Activated T-helper 2 cell treated with anti-CD3 and anti-CD28 coated beads, Interferon-gamma antibody, Interleukin-2, Interleukin-4, amounts not matched to agents 10 μg/mL and 5 μg/mL and 100 μg/mL, durations not matched to agents 14 hours and 24 hours and 36 hours (primary cell): ENCODE data around the gene DGKI. TPM values are rescaled to one million over a fixed set of nuclear protein-coding genes. Genes with fewer than 3 reads are reported as not detected.

Experiments
- DNase-seq: peaks from one replicate; pipeline ENCODE4 v3.0.0; 2021; ENCODE audit warnings: low spot score
- H3K27ac Mint-ChIP-seq: one replicate; pipeline ENCODE4 v1.8.0; 2021; ENCODE audit warnings: mixed read lengths
- H3K27me3 Mint-ChIP-seq: one replicate; pipeline ENCODE4 v1.8.0; 2021; ENCODE audit warnings: low read depth, mixed read lengths
- H3K36me3 Mint-ChIP-seq: one replicate; pipeline ENCODE4 v1.8.0; 2021; ENCODE audit warnings: low read depth, mixed read lengths
- H3K4me1 Mint-ChIP-seq: one replicate; pipeline ENCODE4 v1.8.0; 2021; ENCODE audit warnings: low read depth, mixed read lengths
- H3K4me3 Mint-ChIP-seq: one replicate; pipeline ENCODE4 v1.8.0; 2021; ENCODE audit warnings: low read depth, mild to moderate bottlenecking, moderate library complexity, mixed read lengths
- H3K9me3 Mint-ChIP-seq: one replicate; pipeline ENCODE4 v1.8.0; 2021; ENCODE audit warnings: mixed read lengths
- intact Hi-C: fragments of 100-400 bp; cut with micrococcal nuclease; formaldehyde crosslinking; loops from one replicate; pipeline ENCODE4 v1.15.1; 2023
- total RNA-seq: library from RNA; stranded (reverse); gene quantifications from 2 replicates; pipeline ENCODE4 v1.2.3, GENCODE V29; 2022

The DGKI gene
- total RNA-seq, 1 donor from 2014 or later, result 3.9 TPM

DNA sequence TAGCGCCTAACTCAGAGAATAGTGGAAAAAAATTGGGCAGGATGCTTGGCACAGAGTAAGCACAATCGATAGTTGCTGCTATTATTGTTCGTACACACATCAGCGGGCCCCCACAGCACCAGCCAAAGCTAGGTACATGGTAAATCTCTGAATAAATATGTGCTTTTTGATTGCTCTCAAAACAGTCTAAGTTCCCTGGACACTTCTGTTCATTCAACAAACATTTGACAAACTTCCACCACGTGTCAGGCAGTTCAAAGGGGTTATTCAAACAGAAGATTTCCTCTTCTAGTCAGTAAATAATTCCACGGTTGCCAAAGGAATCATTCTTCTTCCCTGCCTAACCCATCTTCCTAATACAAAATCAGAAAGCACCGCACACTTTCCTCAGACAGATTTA is 150.8 kb downstream of the DGKI start:
- Mint-ChIP-seq H3K27ac (no peak overlapping the region), H3K9me3 (no peaks in the 10 kb centered on the region), H3K36me3 (no peaks in the 10 kb centered on the region), H3K4me3 (no peak overlapping the region), H3K27me3 (no peaks in the 10 kb centered on the region), H3K4me1 (no peaks in the 10 kb centered on the region)
- DNase-seq, result no peak
- intact Hi-C loops, result no loop called here

DNA sequence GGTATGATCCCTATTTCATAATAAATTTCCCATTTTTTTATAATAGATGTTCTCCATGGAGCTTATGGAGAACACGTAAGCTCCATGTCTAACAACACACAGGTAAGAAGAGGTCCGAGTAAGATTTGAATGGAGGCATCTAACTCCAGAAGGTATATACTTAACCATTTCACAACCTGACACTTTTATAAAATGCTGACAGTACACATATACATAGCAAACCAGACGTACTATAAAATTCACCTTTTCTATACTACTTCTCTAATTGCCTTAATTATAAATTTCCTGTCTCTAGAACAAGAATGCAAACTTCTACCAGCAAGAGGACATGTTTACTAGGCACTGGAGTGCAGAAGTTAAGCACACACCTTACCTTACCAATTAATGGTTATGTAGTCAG is 151.3 kb downstream of the DGKI start:
- intact Hi-C loops, result no loop called here
- no peak for DNase-seq

GRCh38 chr7:137694405-137694804 is 152.4 kb downstream of the DGKI start:
- no peaks in the 10 kb centered on the region for H3K36me3 Mint-ChIP-seq
- no peak overlapping the region for H3K4me3 Mint-ChIP-seq
- no peaks in the 10 kb centered on the region for H3K27me3 Mint-ChIP-seq
- no peaks in the 10 kb centered on the region for H3K9me3 Mint-ChIP-seq
- no peak overlapping the region for H3K27ac Mint-ChIP-seq
- DNase-seq, result no peak
- intact Hi-C loops, result no loop called here
- no peaks in the 10 kb centered on the region for H3K4me1 Mint-ChIP-seq

More for the DNA sequence above, 151.3 kb downstream of the DGKI start:
- no peaks in the 10 kb centered on the region for H3K4me1 Mint-ChIP-seq
- H3K27ac Mint-ChIP-seq, result no peak overlapping the region
- H3K4me3 Mint-ChIP-seq, result no peak overlapping the region
- H3K9me3 Mint-ChIP-seq, result no peaks in the 10 kb centered on the region
- H3K36me3 Mint-ChIP-seq, result no peaks in the 10 kb centered on the region
- H3K27me3 Mint-ChIP-seq, result no peaks in the 10 kb centered on the region

- Mint-ChIP-seq H3K27me3 (no peaks in the 10 kb centered on the region), H3K4me1 (no peaks in the 10 kb centered on the region), H3K27ac (no peak overlapping the region), H3K9me3 (no peaks in the 10 kb centered on the region), H3K36me3 (no peaks in the 10 kb centered on the region), H3K4me3 (no peak overlapping the region)
- intact Hi-C loops, result no loop called here
- DNase-seq, result no peak
These were observed 154.4 kb downstream of the DGKI start for GRCh38 chr7:137692399-137692798.

- H3K9me3 Mint-ChIP-seq, result no peaks in the 10 kb centered on the region
These were observed 155.2 kb downstream of the DGKI start for GRCh38 chr7:137691566-137691965.

DNA sequence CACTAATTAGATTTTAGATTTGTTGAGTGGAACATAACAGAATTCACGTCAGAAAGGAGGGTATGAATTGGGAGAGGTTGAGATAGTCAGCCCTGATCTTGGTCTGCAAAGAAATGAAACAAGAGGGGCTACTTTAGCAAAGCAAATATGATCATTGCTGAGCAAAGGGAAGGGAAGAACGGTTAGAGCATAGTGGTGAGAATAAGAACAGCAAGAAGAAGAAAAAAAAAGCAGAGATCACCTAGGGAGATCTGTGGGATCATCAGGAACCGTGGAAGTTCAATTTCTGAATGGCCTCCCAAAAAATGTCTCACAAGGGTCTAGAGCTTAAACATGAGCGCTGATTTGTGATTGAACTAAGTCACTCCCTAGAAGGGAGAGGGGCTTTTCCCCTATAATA is 156.1 kb downstream of the DGKI start:
- Mint-ChIP-seq H3K27ac (no peak overlapping the region), H3K4me1 (no peaks in the 10 kb centered on the region), H3K36me3 (no peaks in the 10 kb centered on the region), H3K4me3 (no peak overlapping the region), H3K27me3 (no peaks in the 10 kb centered on the region), H3K9me3 (no peaks in the 10 kb centered on the region)
- intact Hi-C loops, result no loop called here
- no peak for DNase-seq

More at GRCh38 chr7:137691566-137691965, 155.2 kb downstream of the DGKI start:
- Mint-ChIP-seq H3K27ac (no peak overlapping the region), H3K4me1 (no peaks in the 10 kb centered on the region), H3K36me3 (no peaks in the 10 kb centered on the region), H3K27me3 (no peaks in the 10 kb centered on the region), H3K4me3 (no peak overlapping the region)
- intact Hi-C loops, result no loop called here
- no peak for DNase-seq

DNA sequence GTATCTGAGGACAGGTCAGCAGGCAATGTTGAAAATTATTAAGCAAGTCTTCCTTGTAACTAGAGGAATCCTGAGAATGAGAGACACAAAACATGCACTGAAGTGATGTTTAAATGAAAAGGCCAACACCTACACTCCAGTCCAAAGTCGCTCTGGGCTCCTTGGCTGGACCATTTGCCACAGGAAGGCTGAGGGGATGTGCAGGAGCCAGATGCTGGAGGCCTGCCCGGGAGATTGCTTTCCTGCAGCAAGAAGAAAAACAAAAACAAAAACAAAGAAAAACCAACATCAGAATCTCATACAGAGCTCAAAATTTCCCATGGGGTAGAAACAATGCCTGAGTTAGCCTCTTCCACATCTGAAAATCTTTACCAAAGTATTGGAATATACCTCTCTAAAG is 157.0 kb downstream of the DGKI start:
- Mint-ChIP-seq H3K4me1 (no peaks in the 10 kb centered on the region), H3K9me3 (no peaks in the 10 kb centered on the region), H3K36me3 (no peaks in the 10 kb centered on the region), H3K4me3 (no peak overlapping the region), H3K27ac (no peak overlapping the region), H3K27me3 (no peaks in the 10 kb centered on the region)
- no peak for DNase-seq
- intact Hi-C loops, result no loop called here

- no peaks in the 10 kb centered on the region for H3K4me1 Mint-ChIP-seq
- H3K9me3 Mint-ChIP-seq, result no peaks in the 10 kb centered on the region
- no peaks in the 10 kb centered on the region for H3K36me3 Mint-ChIP-seq
- intact Hi-C loops, result no loop called here
- no peak overlapping the region for H3K27ac Mint-ChIP-seq
- H3K27me3 Mint-ChIP-seq, result no peaks in the 10 kb centered on the region
- DNase-seq, result no peak
- H3K4me3 Mint-ChIP-seq, result no peak overlapping the region
These were observed 159.1 kb downstream of the DGKI start for GRCh38 chr7:137687556-137688265.

DNA sequence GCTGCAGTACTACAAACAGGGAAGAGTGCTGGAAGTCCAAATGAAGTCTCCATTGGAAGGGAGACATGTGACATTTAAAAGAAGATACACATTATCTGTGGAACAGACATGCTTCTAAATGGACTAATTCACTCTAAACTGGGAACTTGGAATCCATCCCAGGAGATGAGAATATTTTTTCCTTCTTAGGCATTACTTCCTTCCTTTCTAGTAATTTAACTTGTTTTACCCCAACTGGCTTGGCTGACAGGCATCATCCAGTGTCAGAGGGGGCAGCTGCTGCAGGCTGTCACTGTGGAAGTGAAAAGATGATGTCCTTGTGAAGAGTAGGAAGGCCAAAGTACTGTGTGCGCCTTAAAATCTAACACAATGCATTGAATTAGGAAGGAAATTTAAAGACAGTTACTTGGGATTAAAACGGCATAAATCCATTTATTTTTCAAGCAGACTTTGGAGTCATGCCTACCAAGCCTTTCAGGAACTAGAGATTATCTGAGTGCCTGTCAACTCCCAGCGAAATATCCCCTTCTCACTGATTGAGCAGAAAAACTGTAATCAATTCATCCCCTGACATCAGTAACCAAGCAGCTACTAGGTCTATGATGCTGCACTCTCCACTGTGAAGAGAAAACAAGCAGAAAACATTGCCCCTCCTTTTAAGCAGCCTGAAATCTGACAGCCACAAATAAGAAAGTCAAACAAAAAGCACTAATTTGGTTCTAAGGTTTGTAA is 161.2 kb downstream of the DGKI start:
- no peak for DNase-seq
- no peak overlapping the region for H3K27ac Mint-ChIP-seq
- H3K9me3 Mint-ChIP-seq, result no peaks in the 10 kb centered on the region
- H3K4me1 Mint-ChIP-seq, result no peaks in the 10 kb centered on the region
- H3K36me3 Mint-ChIP-seq, result no peaks in the 10 kb centered on the region
- H3K27me3 Mint-ChIP-seq, result no peaks in the 10 kb centered on the region
- no peak overlapping the region for H3K4me3 Mint-ChIP-seq
- intact Hi-C loops, result no loop called here

GRCh38 chr7:137684776-137685175 is 162.0 kb downstream of the DGKI start:
- H3K27ac Mint-ChIP-seq, result no peak overlapping the region
- no peak for DNase-seq
- no peaks in the 10 kb centered on the region for H3K36me3 Mint-ChIP-seq
- H3K9me3 Mint-ChIP-seq, result no peaks in the 10 kb centered on the region
- no peak overlapping the region for H3K4me3 Mint-ChIP-seq
- no peaks in the 10 kb centered on the region for H3K27me3 Mint-ChIP-seq
- intact Hi-C loops, result no loop called here
- no peaks in the 10 kb centered on the region for H3K4me1 Mint-ChIP-seq

GRCh38 chr7:137684316-137684715 is 162.5 kb downstream of the DGKI start:
- no peaks in the 10 kb centered on the region for H3K36me3 Mint-ChIP-seq
- no peak overlapping the region for H3K4me3 Mint-ChIP-seq
- no peak for DNase-seq
- H3K9me3 Mint-ChIP-seq, result no peaks in the 10 kb centered on the region
- no peaks in the 10 kb centered on the region for H3K27me3 Mint-ChIP-seq
- H3K27ac Mint-ChIP-seq, result no peak overlapping the region
- intact Hi-C loops, result no loop called here
- H3K4me1 Mint-ChIP-seq, result no peaks in the 10 kb centered on the region

DNA sequence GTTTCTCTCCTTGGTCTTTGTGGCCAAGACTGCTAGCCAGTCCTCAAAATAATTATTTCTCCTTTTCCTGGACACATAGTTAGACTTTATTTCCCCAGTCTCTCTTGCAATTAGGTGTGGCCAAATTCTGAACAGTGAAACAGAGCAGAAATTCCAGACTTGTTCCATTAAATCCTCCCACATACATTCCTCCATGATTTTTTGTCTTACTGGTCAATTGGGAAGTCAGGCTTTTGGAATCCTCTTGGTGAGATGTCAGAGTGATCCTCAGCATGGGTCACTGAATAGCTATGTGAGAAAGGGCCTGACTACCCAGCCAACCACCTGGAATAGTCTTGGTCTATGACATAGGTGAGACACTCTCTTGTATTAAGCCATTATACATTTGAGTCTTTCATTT is 164.2 kb downstream of the DGKI start:
- intact Hi-C loops, result no loop called here
- Mint-ChIP-seq H3K27ac (no peak overlapping the region), H3K4me3 (no peak overlapping the region), H3K9me3 (no peaks in the 10 kb centered on the region), H3K4me1 (no peaks in the 10 kb centered on the region), H3K27me3 (peaks cover 5% of the 10 kb centered on the region), H3K36me3 (no peaks in the 10 kb centered on the region)
- DNase-seq, result no peak

- Mint-ChIP-seq H3K4me3 (no peak overlapping the region), H3K27ac (no peak overlapping the region), H3K27me3 (peaks cover 5% of the 10 kb centered on the region), H3K9me3 (no peaks in the 10 kb centered on the region), H3K4me1 (no peaks in the 10 kb centered on the region), H3K36me3 (no peaks in the 10 kb centered on the region)
- intact Hi-C loops, result no loop called here
- DNase-seq, result no peak
These were observed 164.9 kb downstream of the DGKI start for GRCh38 chr7:137681657-137682562.
